Measurements from ENCODE around the gene PER1.
"Not testable (repeated sequence)": the region's sequence is repeated elsewhere in the genome, so short reads cannot be mapped to it uniquely, and the experiment has no call there.

Gene PER1

GRCh38 chr17:8176998-8177731, 25.0 kb upstream of the PER1 start:
- Histone ChIP-seq H3K4me1 (no peaks in the 10 kb centered on the region), H3K27me3 (no peaks in the 10 kb centered on the region), H3K4me3 (ENCODE audit: low read depth, low read length) (peak overlapping the region; percentile 67), H3K36me3 (no peaks in the 10 kb centered on the region), H3K9me3 (no peaks in the 10 kb centered on the region)
- DNase-seq = no peak
- TF ChIP-seq CTCF (IDR thresholded peaks at IDR 0.05; ENCODE audit: low read depth, low read length) = no peak

GRCh38 chr17:8176197-8176940, 24.2 kb upstream of the PER1 start, which contains the start of gene TMEM107:
Gene TMEM107 (minus strand): TSS chr17:8176380. CDS start chr17:8176286, 94 bp downstream.
- no peaks in the 10 kb centered on the region for H3K9me3 ChIP-seq
- no peak for TF ChIP-seq CTCF (IDR thresholded peaks at IDR 0.05; ENCODE audit: low read depth, low read length)
- H3K36me3 ChIP-seq = no peaks in the 10 kb centered on the region
- no peaks in the 10 kb centered on the region for H3K4me1 ChIP-seq
- H3K4me3 ChIP-seq (ENCODE audit: low read depth, low read length) = peak within 1 kb of the TSS; percentile 67
- peak; percentile 85 for DNase-seq
- no peaks in the 10 kb centered on the region for H3K27me3 ChIP-seq

GRCh38 chr17:8175795-8176196, 23.6 kb upstream of the PER1 start:
- Histone ChIP-seq H3K4me1 (no peaks in the 10 kb centered on the region), H3K4me3 (ENCODE audit: low read depth, low read length) (peak overlapping the region; percentile 67), H3K27me3 (no peaks in the 10 kb centered on the region), H3K9me3 (no peaks in the 10 kb centered on the region), H3K36me3 (no peaks in the 10 kb centered on the region)
- DNase-seq = no peak
- TF ChIP-seq CTCF (IDR thresholded peaks at IDR 0.05; ENCODE audit: low read depth, low read length) = no peak

GRCh38 chr17:8173871-8174322, 21.7 kb upstream of the PER1 start:
- no peaks in the 10 kb centered on the region for H3K36me3 ChIP-seq
- no peaks in the 10 kb centered on the region for H3K27me3 ChIP-seq
- H3K4me3 ChIP-seq (ENCODE audit: low read depth, low read length) = peak overlapping the region; percentile 63
- no peak for TF ChIP-seq CTCF (IDR thresholded peaks at IDR 0.05; ENCODE audit: low read depth, low read length)
- H3K9me3 ChIP-seq = no peaks in the 10 kb centered on the region
- no peak for DNase-seq
- no peaks in the 10 kb centered on the region for H3K4me1 ChIP-seq

GRCh38 chr17:8173056-8173870, 21.1 kb upstream of the PER1 start:
- Histone ChIP-seq H3K27me3 (no peaks in the 10 kb centered on the region), H3K9me3 (no peaks in the 10 kb centered on the region), H3K4me1 (no peaks in the 10 kb centered on the region), H3K36me3 (no peaks in the 10 kb centered on the region), H3K4me3 (ENCODE audit: low read depth, low read length) (peak overlapping the region; percentile 63)
- TF ChIP-seq CTCF (IDR thresholded peaks at IDR 0.05; ENCODE audit: low read depth, low read length) = no peak
- peak; percentile 68 for DNase-seq

GRCh38 chr17:8170186-8170585, 18.0 kb upstream of the PER1 start:
- H3K4me3 ChIP-seq (ENCODE audit: low read depth, low read length); H3K9me3 ChIP-seq; H3K4me1 ChIP-seq; H3K36me3 ChIP-seq; DNase-seq; H3K27me3 ChIP-seq: not testable (repeated sequence)

Measured in BE2C (cell line).